Caco-2 (cell line): ENCODE data around the gene AHSA1. TPM values are rescaled to one million over a fixed set of nuclear protein-coding genes. Genes with fewer than 3 reads are reported as not detected.
"Not testable (repeated sequence)": the region's sequence is repeated elsewhere in the genome, so short reads cannot be mapped to it uniquely, and the experiment has no call there.

ENCODE experiments used
- Bru-seq: library from RNA; stranded (reverse); fragments of 400-500 nt; gene quantifications from one replicate; lab custom pipeline; 2021; lab: Mats Ljungman, UMichigan
- BruChase-seq, 2 experiments: library from RNA; stranded (reverse); fragments of 400-500 nt; gene quantifications; one replicate each; lab custom pipeline; 2021; lab: Mats Ljungman, UMichigan
- BruUV-seq: library from RNA; stranded (reverse); fragments of 400-500 nt; replicated peaks from 2 replicates; lab custom pipeline; 2021; lab: Mats Ljungman, UMichigan
- CTCF ChIA-PET: fragments of 300-600 bp; sonication (Branson Sonifier 250); formaldehyde crosslinking; loops from one replicate; lab custom pipeline; 2022; ENCODE audit warnings: antibody characterized with exemption; lab: Charles Lee
- POLR2A ChIA-PET: fragments of 300-600 bp; sonication (Branson Sonifier 250); formaldehyde crosslinking; loops from one replicate; lab custom pipeline; 2022; ENCODE audit warnings: antibody characterized with exemption; lab: Charles Lee
- DNase-seq, 2 experiments: peaks; one replicate each; pipeline versions ENCODE4 v3.0.0 to v3.0.0-alpha.2; 2020 to 2022
- H3K27me3 ChIP-seq: replicated peaks from 2 replicates; pipeline ENCODE4 v1.6.0; 2011; ENCODE audit warnings: low read length; ENCODE audit not compliant: control insufficient read depth, insufficient read depth
- H3K36me3 ChIP-seq: 2 replicates; pipeline ENCODE4 v1.5.1; 2011; ENCODE audit warnings: low read length; ENCODE audit not compliant: control insufficient read depth, insufficient read depth
- H3K4me1 ChIP-seq: fragments of 250-450 bp; sonication (Bioruptor Pico); 2 replicates; pipeline ENCODE4 v1.5.1; 2020; ENCODE audit warnings: mild to moderate bottlenecking
- H3K4me3 ChIP-seq: 2 replicates; pipeline ENCODE4 v1.5.1; 2011; ENCODE audit warnings: low read depth, mild to moderate bottlenecking, control low read depth, low read length
- H3K9me3 ChIP-seq: fragments of 250-450 bp; sonication (Bioruptor Pico); 2 replicates; pipeline ENCODE4 v1.5.1; 2020; ENCODE audit warnings: mild to moderate bottlenecking, moderate library complexity
- H3K27ac Mint-ChIP-seq: one replicate; pipeline ENCODE4 v1.8.0; 2022; ENCODE audit warnings: mixed read lengths; ENCODE audit not compliant: unreplicated experiment
- H3K27me3 Mint-ChIP-seq: one replicate; pipeline ENCODE4 v1.8.0; 2022; ENCODE audit warnings: mixed read lengths; ENCODE audit not compliant: insufficient read depth, unreplicated experiment
- H3K36me3 Mint-ChIP-seq: one replicate; pipeline ENCODE4 v1.8.0; 2022; ENCODE audit warnings: mild to moderate bottlenecking, mixed read lengths; ENCODE audit not compliant: insufficient read depth, unreplicated experiment
- H3K4me1 Mint-ChIP-seq: one replicate; pipeline ENCODE4 v1.8.0; 2022; ENCODE audit warnings: low read depth, mixed read lengths; ENCODE audit not compliant: unreplicated experiment
- H3K4me3 Mint-ChIP-seq: one replicate; pipeline ENCODE4 v1.8.0; 2022; ENCODE audit warnings: mild to moderate bottlenecking, moderate library complexity, mixed read lengths; ENCODE audit not compliant: unreplicated experiment
- H3K9me3 Mint-ChIP-seq: one replicate; pipeline ENCODE4 v1.8.0; 2022; ENCODE audit warnings: mixed read lengths; ENCODE audit not compliant: unreplicated experiment
- CTCF ChIP-seq, 2 experiments: fragments of 200-600 bp in 1 of 2; IDR thresholded peaks; 1 replicate in 1 of 2; 2 replicates in 1 of 2; pipeline versions ENCODE4 v1.5.1 to v1.8.0; 2011 to 2022; ENCODE audit warnings: antibody characterized with exemption in 1 of 2, control low read depth in 1 of 2, inconsistent platforms in 1 of 2, low read depth in 1 of 2, low read length in 1 of 2, mild to moderate bottlenecking in 1 of 2, moderate library complexity in 1 of 2; ENCODE audit not compliant: insufficient read depth in 1 of 2, severe bottlenecking in 1 of 2, unreplicated experiment in 1 of 2
- intact Hi-C: fragments of 100-400 bp; cut with micrococcal nuclease; formaldehyde crosslinking; loops from one replicate; pipeline ENCODE4 v1.10.0; 2022; ENCODE audit not compliant: unreplicated experiment
- long read RNA-seq: library from polyadenylated mRNA; stranded (forward); transcript quantifications from one replicate; pipeline ENCODE4 v2.0.0, GENCODE V29; 2022
- total RNA-seq: library from RNA; stranded (reverse); gene quantifications from 2 replicates; pipeline ENCODE4 v1.2.3, GENCODE V29; 2022

Gene AHSA1
- total RNA-seq (161 and 193 TPM in 2 replicates), Bru-seq, nascent RNA (percentile 81 among the genes with signal in this experiment), BruChase-seq, experiment 1, labeled RNA remaining after a 2-hour chase (percentile 90 among the genes with signal in this experiment), BruChase-seq, experiment 2, labeled RNA remaining after a 6-hour chase (percentile 95 among the genes with signal in this experiment)
- long read RNA-seq, transcript AHSA1-205 (9 exons, 1,048 nt), result minor isoform, 5 of 213 reads
- long read RNA-seq, transcript AHSA1-201 (9 exons, 1,402 nt), result major isoform, 197 of 213 reads
- long read RNA-seq, partial matches to known transcripts, result 2 of 213 reads
- long read RNA-seq, other reads (novel, unspliced or antisense), result 6 of 213 reads

DNA sequence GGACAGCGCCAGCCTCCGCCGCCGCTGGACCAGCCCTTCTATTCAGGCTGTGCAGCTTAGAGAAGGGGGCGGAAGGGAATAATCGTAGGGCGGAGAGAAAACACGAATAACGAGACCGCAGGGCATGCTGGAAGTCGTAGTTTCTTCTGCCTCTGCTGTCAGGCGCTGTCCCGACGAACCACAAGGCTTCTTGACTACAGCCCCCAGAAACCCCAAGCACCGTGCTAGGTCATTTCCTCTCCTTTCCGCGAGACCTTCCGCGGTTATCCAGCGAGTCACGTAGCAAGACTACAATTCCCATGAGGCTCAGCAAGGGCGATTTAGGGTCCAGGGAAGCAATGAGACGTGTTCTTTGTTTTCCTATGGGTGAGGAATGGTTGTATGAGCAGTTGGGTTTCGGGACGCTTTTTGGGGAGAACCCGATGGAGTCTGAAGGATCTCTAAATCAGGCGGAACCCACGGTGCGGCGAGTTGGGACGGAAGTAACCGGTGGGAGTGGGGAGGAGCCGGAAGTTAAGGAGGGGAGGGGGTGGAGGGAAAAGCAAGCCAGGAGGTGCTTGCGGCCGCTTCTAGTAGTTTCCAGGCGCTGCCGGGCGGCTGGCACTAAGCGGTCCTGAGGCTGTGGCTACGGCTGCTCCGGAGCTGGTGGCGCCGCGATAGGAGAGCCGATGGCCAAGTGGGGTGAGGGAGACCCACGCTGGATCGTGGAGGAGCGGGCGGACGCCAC lies at the start of gene AHSA1, which contains the start of gene VIPAS39:
AHSA1 (plus strand) TSS at position 572 of the 727 bp plus-strand sequence; CDS start at position 669, 97 bp downstream.
VIPAS39 (minus strand) TSS at position 80 of the 727 bp plus-strand sequence. CDS start 3,499 bp downstream, outside the sequence.
- no peaks in the 10 kb centered on the region for H3K27me3 Mint-ChIP-seq
- H3K9me3 ChIP-seq, result no peaks in the 10 kb centered on the region
- peak within 1 kb of the TSS; percentile 99 for H3K27ac Mint-ChIP-seq
- H3K9me3 Mint-ChIP-seq, result no peaks in the 10 kb centered on the region
- H3K4me3 Mint-ChIP-seq, result peak within 1 kb of the TSS; percentile 98
- H3K27me3 ChIP-seq, result no peaks in the 10 kb centered on the region
- ChIA-PET POLR2A (interaction anchor here (0.5 to 1.1 kb wide), 4 partner anchors 21 to 121 kb away, joined by 3 to 4 read pairs (median 4); partner anchors contain the start of genes SAMD15 and TMED8), CTCF (interaction anchor here (0.7 to 1.8 kb wide), 4 partner anchors 81 to 306 kb away, joined by 3 to 5 read pairs (median 4); partner anchors contain the start of genes GSTZ1, SAMD15 and TMED8)
- peak within 1 kb of the TSS; percentile 98 for H3K4me3 ChIP-seq
- H3K4me1 ChIP-seq, result 0 out of 2 replicates have a peak, but pooled peaks cover 3% of the 10 kb centered on the region
- DNase-seq, result peak; percentile 95 to 98
- H3K36me3 ChIP-seq, result 0 out of 2 replicates have a peak, but pooled peaks cover under 1% of the 10 kb centered on the region
- peaks cover 54% of the 10 kb centered on the region for H3K36me3 Mint-ChIP-seq
- TF ChIP-seq CTCF (IDR thresholded peaks at IDR 0.05; ENCODE audit: insufficient read depth in 1 of 2, low read depth in 1 of 2, low read length in 1 of 2, severe bottlenecking in 1 of 2, unreplicated experiment in 1 of 2), result no peak
- BruUV-seq, result no TSS peak
- intact Hi-C loops, result loop anchor here (1.0 to 5.0 kb wide), 4 partner anchors 41 to 160 kb away; partner anchors contain the start of genes GSTZ1, ISM2, POMT2 and SAMD15
- H3K4me1 Mint-ChIP-seq, result peaks cover 10% of the 10 kb centered on the region

GRCh38 chr14:77409131-77409533 lies 48.8 kb upstream of the AHSA1 start:
- POLR2A ChIA-PET, result no interaction called here
- CTCF ChIA-PET, result interaction anchor here (0.5 to 1.3 kb wide), 5 partner anchors 32 to 108 kb away, joined by 3 to 6 read pairs (median 3); partner anchors contain the start of genes SAMD15 and TMED8
- intact Hi-C loops, result loop anchor here (2.0 kb wide), 1 partner anchor 82 kb away; no protein-coding TSS in a partner anchor

DNA sequence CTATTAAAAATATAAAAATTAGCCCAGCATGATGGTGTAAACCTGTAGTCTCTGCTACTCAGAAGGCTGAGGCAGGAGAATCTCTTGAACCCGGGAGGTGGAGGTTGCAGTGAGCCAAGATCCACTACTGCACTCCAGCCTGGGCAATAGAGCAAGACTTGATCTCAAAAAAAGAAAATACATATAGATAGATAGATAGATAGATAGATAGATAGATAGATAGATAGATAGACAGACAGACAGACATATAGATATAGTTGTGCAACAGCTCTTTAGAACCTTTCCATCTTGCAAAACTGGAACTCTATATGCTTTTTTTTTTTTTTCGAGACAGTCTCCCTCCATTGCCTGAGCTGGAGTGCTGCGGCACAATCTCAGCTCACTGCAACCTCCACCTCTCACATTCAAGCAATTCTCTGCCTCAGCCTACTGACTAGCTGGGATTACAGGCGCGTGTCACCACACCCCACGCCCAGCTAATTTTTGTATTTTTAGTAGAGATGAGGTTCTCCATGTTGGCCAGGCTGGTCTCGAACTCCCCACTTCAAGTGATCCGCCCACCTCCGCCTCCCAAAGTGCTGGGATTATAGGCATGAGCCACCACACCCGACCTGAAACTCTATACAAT lies 42.4 kb upstream of the AHSA1 start:
- H3K27me3 Mint-ChIP-seq, H3K36me3 ChIP-seq, H3K27me3 ChIP-seq, POLR2A ChIA-PET, H3K27ac Mint-ChIP-seq, DNase-seq, intact Hi-C loops, CTCF ChIA-PET, H3K4me1 Mint-ChIP-seq, H3K36me3 Mint-ChIP-seq, H3K4me1 ChIP-seq, H3K4me3 ChIP-seq, BruUV-seq, H3K9me3 ChIP-seq, H3K4me3 Mint-ChIP-seq: not testable (repeated sequence)
- H3K9me3 Mint-ChIP-seq, result peaks cover 24% of the 10 kb centered on the region

More at GRCh38 chr14:77409131-77409533, 48.8 kb upstream of the AHSA1 start:
- H3K27me3 Mint-ChIP-seq, result no peaks in the 10 kb centered on the region
- no peaks in the 10 kb centered on the region for H3K9me3 Mint-ChIP-seq
- peak; percentile 38 to 42 for DNase-seq
- no peaks in the 10 kb centered on the region for H3K27me3 ChIP-seq
- no peaks in the 10 kb centered on the region for H3K36me3 ChIP-seq
- no peaks in the 10 kb centered on the region for H3K9me3 ChIP-seq
- no peak overlapping the region for H3K4me3 ChIP-seq
- no peak overlapping the region for H3K27ac Mint-ChIP-seq
- no TSS peak for BruUV-seq
- no peaks in the 10 kb centered on the region for H3K4me1 Mint-ChIP-seq
- no peak overlapping the region for H3K4me3 Mint-ChIP-seq
- no peaks in the 10 kb centered on the region for H3K36me3 Mint-ChIP-seq
- peak; percentile 45 to 61 for TF ChIP-seq CTCF (IDR thresholded peaks at IDR 0.05; ENCODE audit: insufficient read depth in 1 of 2, low read depth in 1 of 2, low read length in 1 of 2, severe bottlenecking in 1 of 2, unreplicated experiment in 1 of 2)
- no peaks in the 10 kb centered on the region for H3K4me1 ChIP-seq

- H3K27ac Mint-ChIP-seq, H3K27me3 ChIP-seq, DNase-seq, CTCF ChIA-PET, H3K4me3 Mint-ChIP-seq, H3K9me3 ChIP-seq, H3K4me1 ChIP-seq, H3K4me1 Mint-ChIP-seq, POLR2A ChIA-PET, H3K36me3 Mint-ChIP-seq, intact Hi-C loops, H3K36me3 ChIP-seq, BruUV-seq, H3K27me3 Mint-ChIP-seq, H3K4me3 ChIP-seq: not testable (repeated sequence)
- H3K9me3 Mint-ChIP-seq, result peaks cover 24% of the 10 kb centered on the region
Observed at GRCh38 chr14:77416098-77416497, 41.8 kb upstream of the AHSA1 start.
